Endothelial cell of umbilical vein (primary cell): ENCODE measurements around the gene ACP1.

Source experiments
- FOS ChIP-seq: IDR thresholded peaks from 2 replicates; pipeline ENCODE4 v1.6.1; 2011; ENCODE audit warnings: mild to moderate bottlenecking, low read length, moderate library complexity, borderline replicate concordance; ENCODE audit not compliant: insufficient read depth
- MYC ChIP-seq: IDR thresholded peaks from one replicate; pipeline ENCODE4 v1.6.1; 2011; ENCODE audit warnings: mild to moderate bottlenecking, low read depth, low read length
- POLR2A ChIP-seq: IDR thresholded peaks from 2 replicates; pipeline ENCODE4 v1.6.1; 2012; ENCODE audit warnings: low read depth, mild to moderate bottlenecking, control low read depth, low read length
- POLR2AphosphoS5 ChIP-seq: IDR thresholded peaks from 2 replicates; pipeline ENCODE4 v1.6.1; 2012; ENCODE audit warnings: low read depth, mild to moderate bottlenecking, control low read depth, low read length, moderate library complexity; ENCODE audit not compliant: insufficient read depth
- TF ChIP-seq, protein P1 (sequence below), 2 donors: IDR thresholded peaks; 1 replicate in 1 of 2; 2 replicates in 1 of 2; pipeline ENCODE4 v1.5.1; 2011; ENCODE audit warnings: low read length in 2 of 2, mild to moderate bottlenecking in 2 of 2, moderate library complexity in 2 of 2, control low read depth in 1 of 2, inconsistent platforms in 1 of 2, low read depth in 1 of 2; ENCODE audit not compliant: insufficient read depth in 1 of 2; ENCODE audit errors: extremely low read depth in 1 of 2

DNA sequence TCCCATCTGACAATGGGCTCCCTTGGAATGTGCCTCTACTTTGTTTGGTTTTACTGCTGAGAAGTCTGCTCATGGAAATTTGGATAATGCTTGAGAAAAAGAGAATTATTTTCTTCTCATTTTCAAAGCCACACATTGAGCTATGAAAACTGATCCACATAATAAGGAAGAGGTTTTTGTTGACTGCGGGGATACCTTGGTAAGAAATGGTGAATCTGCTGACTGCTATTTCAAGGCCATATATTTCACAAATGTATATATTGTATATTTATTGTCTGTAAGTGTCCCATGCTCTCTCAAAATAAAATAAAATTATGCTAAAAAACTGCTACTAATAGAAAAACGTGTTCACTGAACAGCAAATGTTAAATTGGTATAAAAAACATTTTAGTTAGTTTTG lies 16.0 kb upstream of the ACP1 start:
- TF ChIP-seq, protein P1, sequence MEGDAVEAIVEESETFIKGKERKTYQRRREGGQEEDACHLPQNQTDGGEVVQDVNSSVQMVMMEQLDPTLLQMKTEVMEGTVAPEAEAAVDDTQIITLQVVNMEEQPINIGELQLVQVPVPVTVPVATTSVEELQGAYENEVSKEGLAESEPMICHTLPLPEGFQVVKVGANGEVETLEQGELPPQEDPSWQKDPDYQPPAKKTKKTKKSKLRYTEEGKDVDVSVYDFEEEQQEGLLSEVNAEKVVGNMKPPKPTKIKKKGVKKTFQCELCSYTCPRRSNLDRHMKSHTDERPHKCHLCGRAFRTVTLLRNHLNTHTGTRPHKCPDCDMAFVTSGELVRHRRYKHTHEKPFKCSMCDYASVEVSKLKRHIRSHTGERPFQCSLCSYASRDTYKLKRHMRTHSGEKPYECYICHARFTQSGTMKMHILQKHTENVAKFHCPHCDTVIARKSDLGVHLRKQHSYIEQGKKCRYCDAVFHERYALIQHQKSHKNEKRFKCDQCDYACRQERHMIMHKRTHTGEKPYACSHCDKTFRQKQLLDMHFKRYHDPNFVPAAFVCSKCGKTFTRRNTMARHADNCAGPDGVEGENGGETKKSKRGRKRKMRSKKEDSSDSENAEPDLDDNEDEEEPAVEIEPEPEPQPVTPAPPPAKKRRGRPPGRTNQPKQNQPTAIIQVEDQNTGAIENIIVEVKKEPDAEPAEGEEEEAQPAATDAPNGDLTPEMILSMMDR (IDR thresholded peaks at IDR 0.05; ENCODE audit: extremely low read depth in 1 of 2, insufficient read depth in 1 of 2, low read depth in 1 of 2, low read length in 2 of 2): no peak
- TF ChIP-seq POLR2AphosphoS5 (no peak), POLR2A (no peak), MYC (no peak), FOS (no peak)
